ENCODE measurements around the gene JUN. TPM values are rescaled to one million over a fixed set of nuclear protein-coding genes. Genes with fewer than 3 reads are reported as not detected.

The JUN gene
- total and polyA plus RNA-seq, 4 donors = 15.0 to 29.8 (median 17.5) TPM

DNA sequence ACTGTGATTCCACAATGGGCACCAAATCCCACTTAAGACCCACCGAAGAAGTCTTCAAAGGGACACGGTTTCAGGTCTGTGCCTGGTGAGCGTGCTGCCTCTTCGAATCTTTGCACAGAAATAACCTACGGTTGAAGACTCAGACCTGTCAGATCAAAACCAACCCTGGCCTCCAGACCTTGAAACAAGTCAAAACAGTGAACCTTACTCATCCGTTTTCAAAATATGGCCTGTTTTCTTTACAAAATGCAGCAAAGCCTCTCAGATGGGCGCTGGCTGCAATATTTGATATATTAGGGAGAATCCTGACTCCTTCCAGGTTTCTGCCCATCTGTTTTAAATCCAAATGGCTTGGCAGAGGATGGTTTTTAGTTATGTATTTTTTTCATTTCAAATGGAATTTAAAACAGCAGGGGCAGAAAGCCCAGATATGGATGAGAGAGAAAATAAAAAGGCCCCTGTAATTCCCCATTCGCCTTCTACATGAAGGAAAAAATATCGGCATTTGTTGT is 14.0 kb downstream of the JUN start:
- Histone ChIP-seq H3K4me3 (ENCODE audit: low read depth in 1 of 3, low read length in 3 of 3) (no peak overlapping the region), H3K27me3 (ENCODE audit: control insufficient read depth in 4 of 4, insufficient read depth in 4 of 4, low read length in 3 of 4) (no peaks in the 10 kb centered on the region), H3K27ac (ENCODE audit: low read depth in 1 of 2, low read length in 2 of 2) (no peak overlapping the region), H3K4me1 (ENCODE audit: control insufficient read depth in 4 of 4, insufficient read depth in 4 of 4, low read length in 3 of 4) (peaks cover 0 to 13% (median 8%) of the 10 kb centered on the region in 4 donors), H3K9ac (ENCODE audit: low read depth in 1 of 2, low read length in 2 of 2) (no peak overlapping the region), H3K9me3 (ENCODE audit: control insufficient read depth in 4 of 4, low read length in 3 of 4) (no peaks in the 10 kb centered on the region), H3K36me3 (ENCODE audit: control insufficient read depth in 4 of 4, insufficient read depth in 3 of 4, low read depth in 1 of 4, low read length in 3 of 4) (no peaks in the 10 kb centered on the region)
- TF ChIP-seq TAF1 (conservative IDR thresholded peaks at IDR 0.05) = no peak
- TF ChIP-seq SP1 (IDR thresholded peaks at IDR 0.05) = no peak
- no peak for TF ChIP-seq RXRA (IDR thresholded peaks at IDR 0.05)
- no peak for TF ChIP-seq EGR1 (IDR thresholded peaks at IDR 0.05; ENCODE audit: low read depth in 2 of 2)
- TF ChIP-seq NR2F2 (IDR thresholded peaks at IDR 0.05) = no peak
- no peak for TF ChIP-seq JUND (IDR thresholded peaks at IDR 0.05)
- TF ChIP-seq YY1 (IDR thresholded peaks at IDR 0.05) = no peak
- TF ChIP-seq HNF4A (conservative IDR thresholded peaks at IDR 0.05) = no peak
- no peak for TF ChIP-seq HNF4G (IDR thresholded peaks at IDR 0.05)
- TF ChIP-seq, protein P1, sequence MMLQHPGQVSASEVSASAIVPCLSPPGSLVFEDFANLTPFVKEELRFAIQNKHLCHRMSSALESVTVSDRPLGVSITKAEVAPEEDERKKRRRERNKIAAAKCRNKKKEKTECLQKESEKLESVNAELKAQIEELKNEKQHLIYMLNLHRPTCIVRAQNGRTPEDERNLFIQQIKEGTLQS (IDR thresholded peaks at IDR 0.05) = no peak
- TF ChIP-seq FOXA2 (IDR thresholded peaks at IDR 0.05) = no peak
- TF ChIP-seq RAD21 (IDR thresholded peaks at IDR 0.05) = no peak
- TF ChIP-seq, protein P2, sequence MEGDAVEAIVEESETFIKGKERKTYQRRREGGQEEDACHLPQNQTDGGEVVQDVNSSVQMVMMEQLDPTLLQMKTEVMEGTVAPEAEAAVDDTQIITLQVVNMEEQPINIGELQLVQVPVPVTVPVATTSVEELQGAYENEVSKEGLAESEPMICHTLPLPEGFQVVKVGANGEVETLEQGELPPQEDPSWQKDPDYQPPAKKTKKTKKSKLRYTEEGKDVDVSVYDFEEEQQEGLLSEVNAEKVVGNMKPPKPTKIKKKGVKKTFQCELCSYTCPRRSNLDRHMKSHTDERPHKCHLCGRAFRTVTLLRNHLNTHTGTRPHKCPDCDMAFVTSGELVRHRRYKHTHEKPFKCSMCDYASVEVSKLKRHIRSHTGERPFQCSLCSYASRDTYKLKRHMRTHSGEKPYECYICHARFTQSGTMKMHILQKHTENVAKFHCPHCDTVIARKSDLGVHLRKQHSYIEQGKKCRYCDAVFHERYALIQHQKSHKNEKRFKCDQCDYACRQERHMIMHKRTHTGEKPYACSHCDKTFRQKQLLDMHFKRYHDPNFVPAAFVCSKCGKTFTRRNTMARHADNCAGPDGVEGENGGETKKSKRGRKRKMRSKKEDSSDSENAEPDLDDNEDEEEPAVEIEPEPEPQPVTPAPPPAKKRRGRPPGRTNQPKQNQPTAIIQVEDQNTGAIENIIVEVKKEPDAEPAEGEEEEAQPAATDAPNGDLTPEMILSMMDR (IDR thresholded peaks at IDR 0.05; ENCODE audit: low read depth, low read length, missing input control) = no peak
- TF ChIP-seq, protein P3, sequence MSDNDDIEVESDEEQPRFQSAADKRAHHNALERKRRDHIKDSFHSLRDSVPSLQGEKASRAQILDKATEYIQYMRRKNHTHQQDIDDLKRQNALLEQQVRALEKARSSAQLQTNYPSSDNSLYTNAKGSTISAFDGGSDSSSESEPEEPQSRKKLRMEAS (IDR thresholded peaks at IDR 0.05) = no peak
- TF ChIP-seq, protein P4, sequence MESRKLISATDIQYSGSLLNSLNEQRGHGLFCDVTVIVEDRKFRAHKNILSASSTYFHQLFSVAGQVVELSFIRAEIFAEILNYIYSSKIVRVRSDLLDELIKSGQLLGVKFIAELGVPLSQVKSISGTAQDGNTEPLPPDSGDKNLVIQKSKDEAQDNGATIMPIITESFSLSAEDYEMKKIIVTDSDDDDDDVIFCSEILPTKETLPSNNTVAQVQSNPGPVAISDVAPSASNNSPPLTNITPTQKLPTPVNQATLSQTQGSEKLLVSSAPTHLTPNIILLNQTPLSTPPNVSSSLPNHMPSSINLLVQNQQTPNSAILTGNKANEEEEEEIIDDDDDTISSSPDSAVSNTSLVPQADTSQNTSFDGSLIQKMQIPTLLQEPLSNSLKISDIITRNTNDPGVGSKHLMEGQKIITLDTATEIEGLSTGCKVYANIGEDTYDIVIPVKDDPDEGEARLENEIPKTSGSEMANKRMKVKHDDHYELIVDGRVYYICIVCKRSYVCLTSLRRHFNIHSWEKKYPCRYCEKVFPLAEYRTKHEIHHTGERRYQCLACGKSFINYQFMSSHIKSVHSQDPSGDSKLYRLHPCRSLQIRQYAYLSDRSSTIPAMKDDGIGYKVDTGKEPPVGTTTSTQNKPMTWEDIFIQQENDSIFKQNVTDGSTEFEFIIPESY (IDR thresholded peaks at IDR 0.05) = no peak
- TF ChIP-seq, protein P5, sequence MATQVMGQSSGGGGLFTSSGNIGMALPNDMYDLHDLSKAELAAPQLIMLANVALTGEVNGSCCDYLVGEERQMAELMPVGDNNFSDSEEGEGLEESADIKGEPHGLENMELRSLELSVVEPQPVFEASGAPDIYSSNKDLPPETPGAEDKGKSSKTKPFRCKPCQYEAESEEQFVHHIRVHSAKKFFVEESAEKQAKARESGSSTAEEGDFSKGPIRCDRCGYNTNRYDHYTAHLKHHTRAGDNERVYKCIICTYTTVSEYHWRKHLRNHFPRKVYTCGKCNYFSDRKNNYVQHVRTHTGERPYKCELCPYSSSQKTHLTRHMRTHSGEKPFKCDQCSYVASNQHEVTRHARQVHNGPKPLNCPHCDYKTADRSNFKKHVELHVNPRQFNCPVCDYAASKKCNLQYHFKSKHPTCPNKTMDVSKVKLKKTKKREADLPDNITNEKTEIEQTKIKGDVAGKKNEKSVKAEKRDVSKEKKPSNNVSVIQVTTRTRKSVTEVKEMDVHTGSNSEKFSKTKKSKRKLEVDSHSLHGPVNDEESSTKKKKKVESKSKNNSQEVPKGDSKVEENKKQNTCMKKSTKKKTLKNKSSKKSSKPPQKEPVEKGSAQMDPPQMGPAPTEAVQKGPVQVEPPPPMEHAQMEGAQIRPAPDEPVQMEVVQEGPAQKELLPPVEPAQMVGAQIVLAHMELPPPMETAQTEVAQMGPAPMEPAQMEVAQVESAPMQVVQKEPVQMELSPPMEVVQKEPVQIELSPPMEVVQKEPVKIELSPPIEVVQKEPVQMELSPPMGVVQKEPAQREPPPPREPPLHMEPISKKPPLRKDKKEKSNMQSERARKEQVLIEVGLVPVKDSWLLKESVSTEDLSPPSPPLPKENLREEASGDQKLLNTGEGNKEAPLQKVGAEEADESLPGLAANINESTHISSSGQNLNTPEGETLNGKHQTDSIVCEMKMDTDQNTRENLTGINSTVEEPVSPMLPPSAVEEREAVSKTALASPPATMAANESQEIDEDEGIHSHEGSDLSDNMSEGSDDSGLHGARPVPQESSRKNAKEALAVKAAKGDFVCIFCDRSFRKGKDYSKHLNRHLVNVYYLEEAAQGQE (IDR thresholded peaks at IDR 0.05) = no peak
- TF ChIP-seq GABPA (IDR thresholded peaks at IDR 0.05 in 1 of 2, conservative IDR thresholded peaks at IDR 0.05 in 1 of 2) = no peak
- no peak for TF ChIP-seq FOXA1 (IDR thresholded peaks at IDR 0.05)
- no peak for DNase-seq (ENCODE audit: low spot score)
- WGBS = 70% methylated on average over 9 of the region's 9 CpGs

Data from liver (tissue), 9 donors.